ENCODE data around the gene GRB10. TPM values are rescaled to one million over a fixed set of nuclear protein-coding genes. Genes with fewer than 3 reads are reported as not detected.

The GRB10 gene
- total RNA-seq, 4 donors from 2014 or later, result 8.8 to 55.7 (median 14.3) TPM

DNA sequence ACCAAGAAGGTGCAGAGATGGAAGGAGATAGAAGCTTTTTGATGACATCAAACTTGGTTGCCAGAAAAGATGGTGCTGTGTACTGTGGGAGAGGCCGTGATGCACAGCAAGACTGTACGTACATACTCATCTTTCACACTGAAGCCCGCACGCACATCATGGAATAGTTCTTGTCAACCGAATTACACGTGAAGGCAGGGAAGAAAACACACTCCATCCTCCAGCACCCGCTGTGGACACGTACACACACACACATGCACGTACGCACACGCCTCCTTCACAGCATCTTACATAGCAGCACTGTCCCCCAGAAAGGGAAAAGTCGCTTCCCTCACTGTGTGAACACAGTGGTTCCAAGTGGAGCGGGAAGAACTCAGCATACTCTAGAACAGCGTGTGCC is 163.0 kb downstream of the GRB10 start:
- peaks cover 0 to 7% (median 2%) of the 10 kb centered on the region in 4 donors for H3K4me1 ChIP-seq
- no peak overlapping the region for H3K4me3 ChIP-seq
- whole genome bisulfite sequencing, 2 donors (ENCODE audit: low coverage in 1 of 2), result 81 to 87% methylated on average over 4 to 14 of the region's 14 CpGs
- no peaks in the 10 kb centered on the region for H3K27me3 ChIP-seq
- intact Hi-C loops (cut with DNase I; ENCODE audit: low total_unique reads), result no loop called here
- H3K36me3 ChIP-seq, result no peaks in the 10 kb centered on the region
- no peaks in the 10 kb centered on the region for H3K9me3 ChIP-seq
- DNase-seq, result no peak
- TF ChIP-seq POLR2AphosphoS5 (IDR thresholded peaks at IDR 0.05) (no peak), CTCF (IDR thresholded peaks at IDR 0.05) (no peak), POLR2A (IDR thresholded peaks at IDR 0.05) (no peak), EP300 (IDR thresholded peaks at IDR 0.05; ENCODE audit: low read depth) (no peak)
- no peak overlapping the region for H3K27ac ChIP-seq
- in situ Hi-C loops (cut with MboI; ENCODE audit: low pct_ligation_motif_present in 1 of 4, low pct_unique_long_range_greater_than_20kb in 1 of 4, low sequenced_read_pairs in 3 of 4), result loop anchor here in 1 of 4 donors (25.0 kb wide), 1 partner anchor 157 kb away; the partner anchor contains the start of gene FIGNL1

DNA sequence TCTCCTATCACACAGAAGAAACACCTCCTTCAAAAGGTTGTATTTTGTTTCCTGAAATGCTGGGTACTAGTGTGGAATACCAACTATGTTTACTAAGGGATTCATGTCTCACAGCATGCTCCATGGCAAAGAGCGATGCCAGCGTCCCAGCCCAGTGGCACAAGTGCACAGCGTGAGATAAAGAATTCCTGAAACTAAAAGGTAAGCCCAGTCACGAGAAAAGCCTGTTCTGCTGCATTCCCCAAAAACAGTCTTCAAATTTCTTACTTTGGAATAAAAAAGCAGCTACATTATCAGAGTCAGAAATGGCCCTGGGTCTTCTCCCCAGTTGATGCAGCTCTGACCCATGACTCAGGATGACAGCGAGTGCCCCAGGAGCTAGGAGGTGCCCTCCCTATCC is 164.4 kb downstream of the GRB10 start:
- H3K4me1 ChIP-seq, result peaks cover 0 to 11% (median 5%) of the 10 kb centered on the region in 4 donors
- TF ChIP-seq CTCF (IDR thresholded peaks at IDR 0.05), result no peak
- no peak for TF ChIP-seq EP300 (IDR thresholded peaks at IDR 0.05; ENCODE audit: low read depth)
- TF ChIP-seq POLR2AphosphoS5 (IDR thresholded peaks at IDR 0.05), result no peak
- no peak for TF ChIP-seq POLR2A (IDR thresholded peaks at IDR 0.05)
- no peak overlapping the region for H3K27ac ChIP-seq
- no peaks in the 10 kb centered on the region for H3K27me3 ChIP-seq
- intact Hi-C loops (cut with DNase I; ENCODE audit: low total_unique reads) (no loop called here), in situ Hi-C loops (cut with MboI; ENCODE audit: low pct_ligation_motif_present in 1 of 4, low pct_unique_long_range_greater_than_20kb in 1 of 4, low sequenced_read_pairs in 3 of 4) (loop anchor here in 1 of 4 donors (25.0 kb wide), 1 partner anchor 156 kb away; the partner anchor contains the start of gene FIGNL1)
- H3K4me3 ChIP-seq, result no peak overlapping the region
- 83 to 94% methylated on average over 1 to 5 of the region's 5 CpGs for WGBS, 2 donors (ENCODE audit: low coverage in 1 of 2)
- no peaks in the 10 kb centered on the region for H3K36me3 ChIP-seq
- H3K9me3 ChIP-seq, result no peaks in the 10 kb centered on the region
- DNase-seq, result no peak

- H3K4me1 ChIP-seq, result peaks cover 0 to 11% (median 5%) of the 10 kb centered on the region in 4 donors
- H3K9me3 ChIP-seq, result no peaks in the 10 kb centered on the region
- peak overlapping the region in 3 of 4 donors; percentile 5 to 28 (median 27) for H3K27ac ChIP-seq
- H3K36me3 ChIP-seq, result no peaks in the 10 kb centered on the region
- no peaks in the 10 kb centered on the region for H3K27me3 ChIP-seq
- DNase-seq, result no peak
- intact Hi-C loops (cut with DNase I; ENCODE audit: low total_unique reads) (no loop called here), in situ Hi-C loops (cut with MboI; ENCODE audit: low pct_ligation_motif_present in 1 of 4, low pct_unique_long_range_greater_than_20kb in 1 of 4, low sequenced_read_pairs in 3 of 4) (loop anchor here in 1 of 4 donors (25.0 kb wide), 1 partner anchor 153 kb away; the partner anchor contains the start of gene FIGNL1)
- H3K4me3 ChIP-seq, result no peak overlapping the region
- WGBS, 2 donors (ENCODE audit: low coverage in 1 of 2), result 83 to 89% methylated on average over 3 to 4 of the region's 5 CpGs
- TF ChIP-seq POLR2AphosphoS5 (IDR thresholded peaks at IDR 0.05) (no peak), CTCF (IDR thresholded peaks at IDR 0.05) (no peak), EP300 (IDR thresholded peaks at IDR 0.05; ENCODE audit: low read depth) (no peak), POLR2A (IDR thresholded peaks at IDR 0.05) (no peak)
These were observed 167.1 kb downstream of the GRB10 start for GRCh38 chr7:50615519-50616080.

GRCh38 chr7:50614721-50615518 is 167.8 kb downstream of the GRB10 start:
- H3K36me3 ChIP-seq, result no peaks in the 10 kb centered on the region
- TF ChIP-seq EP300 (IDR thresholded peaks at IDR 0.05; ENCODE audit: low read depth) (no peak), CTCF (IDR thresholded peaks at IDR 0.05) (peak in 4 of 5 experiments; percentile 32 to 54 (median 40)), POLR2AphosphoS5 (IDR thresholded peaks at IDR 0.05) (peak in 1 of 3 donors; percentile 12)
- peak overlapping the region in 3 of 4 donors; percentile 5 to 28 (median 27) for H3K27ac ChIP-seq
- H3K27me3 ChIP-seq, result no peaks in the 10 kb centered on the region
- peak; percentile 39 for DNase-seq
- no peaks in the 10 kb centered on the region for H3K9me3 ChIP-seq
- intact Hi-C loops (cut with DNase I; ENCODE audit: low total_unique reads), result no loop called here
- peaks cover 0 to 11% (median 5%) of the 10 kb centered on the region in 4 donors for H3K4me1 ChIP-seq
- WGBS, 2 donors (ENCODE audit: low coverage in 1 of 2), result 48 to 66% methylated on average over 10 to 20 of the region's 20 CpGs
- no peak overlapping the region for H3K4me3 ChIP-seq
- in situ Hi-C loops (cut with MboI; ENCODE audit: low pct_ligation_motif_present in 1 of 4, low pct_unique_long_range_greater_than_20kb in 1 of 4, low sequenced_read_pairs in 3 of 4), result loop anchor here in 1 of 4 donors (25.0 kb wide), 1 partner anchor 153 kb away; the partner anchor contains the start of gene FIGNL1
